NOMO-1 treated with dmso at 0.1 percent for 144 hours (cell line): ENCODE results near the gene OR11L1.

Experiments
- DNase-seq: peaks from one replicate; lab custom pipeline; 2025; ENCODE audit not compliant: unreplicated experiment; lab: John Stamatoyannopoulos, UW

Gene OR11L1

DNA sequence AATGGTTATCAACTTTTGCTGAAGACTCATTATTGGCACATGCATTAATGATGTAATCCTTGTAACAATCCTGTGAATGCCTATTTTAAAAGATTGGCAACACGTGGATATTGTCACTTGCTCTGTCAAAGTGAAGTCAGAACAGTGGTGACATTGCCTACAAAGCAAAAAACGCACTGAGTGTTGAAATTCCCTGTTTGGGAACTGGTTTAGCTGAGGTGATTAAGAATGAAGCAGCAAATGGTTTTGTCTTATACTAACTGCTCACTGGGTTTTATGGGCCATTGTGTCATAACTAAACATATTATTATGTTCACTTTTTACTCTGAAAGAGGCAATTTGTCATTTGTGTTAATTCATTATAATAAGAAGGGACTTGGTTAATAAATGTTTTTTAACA is 29.1 kb downstream of the OR11L1 start:
- DNase-seq: no peak

- DNase-seq: no peak
Observed at GRCh38 chr1:247797518-247797917, 44.2 kb downstream of the OR11L1 start.
